Neural progenitor cell (in vitro differentiated cells): ENCODE data around the gene GYPA. TPM values are rescaled to one million over a fixed set of nuclear protein-coding genes. Genes with fewer than 3 reads are reported as not detected.

Experiments
- DNase-seq: peaks from one replicate; pipeline ENCODE4 v3.0.0-alpha.2; 2016; ENCODE audit warnings: low spot score
- H2AFZ ChIP-seq: fragments of 200-600 bp; sonication (generic); replicated peaks from 2 replicates; pipeline ENCODE4 v1.6.1; 2016; ENCODE audit warnings: antibody characterized with exemption
- H3F3A ChIP-seq: fragments of 200-600 bp; sonication (generic); 2 replicates; pipeline ENCODE4 v1.6.1; 2016; ENCODE audit warnings: antibody characterized with exemption, low read depth
- H3K27ac ChIP-seq: fragments of 200-600 bp; sonication (generic); 2 replicates; pipeline ENCODE4 v1.5.1; 2016; ENCODE audit warnings: mild to moderate bottlenecking
- H3K27me3 ChIP-seq: fragments of 200-600 bp; sonication (generic); 2 replicates; pipeline ENCODE4 v1.6.1; 2016; ENCODE audit warnings: mild to moderate bottlenecking, moderate library complexity
- H3K36me3 ChIP-seq: fragments of 200-600 bp; sonication (generic); 2 replicates; pipeline ENCODE4 v1.5.1; 2016
- H3K4me1 ChIP-seq: fragments of 200-600 bp; sonication (generic); 2 replicates; pipeline ENCODE4 v1.6.1; 2016; ENCODE audit warnings: mixed run types
- H3K4me2 ChIP-seq: fragments of 200-600 bp; sonication (generic); 2 replicates; pipeline ENCODE4 v1.6.1; 2016
- H3K4me3 ChIP-seq: fragments of 200-600 bp; sonication (generic); 2 replicates; pipeline ENCODE4 v1.5.1; 2016
- H3K79me2 ChIP-seq: fragments of 200-600 bp; sonication (generic); 2 replicates; pipeline ENCODE4 v1.6.1; 2016; ENCODE audit warnings: low read depth
- H3K9ac ChIP-seq: fragments of 200-600 bp; sonication (generic); 2 replicates; pipeline ENCODE4 v1.6.1; 2016
- H3K9me3 ChIP-seq: fragments of 200-600 bp; sonication (generic); 2 replicates; pipeline ENCODE4 v1.5.1; 2016; ENCODE audit warnings: low read depth
- H4K20me1 ChIP-seq: fragments of 200-600 bp; sonication (generic); 2 replicates; pipeline ENCODE4 v1.6.1; 2016; ENCODE audit warnings: low read depth
- H3K27ac Mint-ChIP-seq: 3 replicates; pipeline ENCODE4 v1.8.0; 2021; ENCODE audit warnings: mixed read lengths
- H3K27me3 Mint-ChIP-seq: 2 replicates; pipeline ENCODE4 v1.8.0; 2022; ENCODE audit warnings: low read depth, mild to moderate bottlenecking, inconsistent platforms, moderate library complexity, mixed read lengths; ENCODE audit not compliant: insufficient read depth
- H3K36me3 Mint-ChIP-seq: 3 replicates; pipeline ENCODE4 v1.8.0; 2021; ENCODE audit warnings: mixed read lengths
- H3K4me1 Mint-ChIP-seq: 3 replicates; pipeline ENCODE4 v1.8.0; 2021; ENCODE audit warnings: mixed read lengths
- H3K4me3 Mint-ChIP-seq: 3 replicates; pipeline ENCODE4 v1.8.0; 2021; ENCODE audit warnings: mild to moderate bottlenecking, moderate library complexity, mixed read lengths
- H3K9me3 Mint-ChIP-seq: 3 replicates; pipeline ENCODE4 v1.8.0; 2020; ENCODE audit warnings: mixed read lengths
- EZH2 ChIP-seq: fragments of 200-600 bp; sonication (generic); IDR thresholded peaks from 2 replicates; pipeline ENCODE4 v1.6.1; 2017; ENCODE audit warnings: antibody characterized with exemption, mild to moderate bottlenecking, moderate library complexity
- EZH2phosphoT487 ChIP-seq: fragments of 200-600 bp; sonication (generic); IDR thresholded peaks from 2 replicates; pipeline ENCODE4 v1.6.1; 2017; ENCODE audit warnings: antibody characterized with exemption
- total RNA-seq: library from RNA; depleted of rRNA; stranded (reverse); fragments of >200 nt; gene quantifications from 2 replicates; pipeline ENCODE4 v1.2.3, GENCODE V29; 2015; ENCODE audit warnings: low replicate concordance
- TF ChIP-seq, protein P1 (sequence below): fragments of 200-600 bp; sonication (generic); IDR thresholded peaks from 2 replicates; pipeline ENCODE4 v1.5.1; 2017; ENCODE audit warnings: antibody characterized with exemption, mild to moderate bottlenecking

The GYPA gene
- total RNA-seq, 1 donor from 2014 or later = not detected

DNA sequence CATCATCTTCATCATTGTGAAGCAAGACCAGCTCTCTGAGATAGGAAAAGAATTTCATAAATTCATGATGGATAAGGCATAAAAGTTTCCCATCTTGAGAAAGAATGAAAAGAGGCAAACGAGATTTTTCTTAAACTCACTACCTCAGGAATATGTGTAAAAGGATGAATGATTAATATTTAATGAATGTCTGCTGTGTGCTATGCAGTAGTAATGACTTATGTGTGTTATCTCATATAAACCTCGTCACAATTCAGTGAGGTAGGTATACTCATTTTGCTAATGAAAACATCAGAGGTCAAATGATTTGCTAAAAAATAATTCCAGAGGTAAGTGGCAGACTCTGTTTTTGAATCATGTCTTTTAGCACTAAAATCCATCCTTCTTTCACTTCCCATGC is 42.6 kb upstream of the GYPA start:
- Histone ChIP-seq H3K79me2 (no peaks in the 10 kb centered on the region), H3K27ac (no peak overlapping the region), H3K9ac (no peak overlapping the region), H3K4me1 (peaks cover 2% of the 10 kb centered on the region), H3K9me3 (no peaks in the 10 kb centered on the region), H2AFZ (no peak overlapping the region), H3K36me3 (no peaks in the 10 kb centered on the region), H3K27me3 (no peaks in the 10 kb centered on the region), H3F3A (no peaks in the 10 kb centered on the region), H4K20me1 (no peaks in the 10 kb centered on the region), H3K4me2 (no peak overlapping the region), H3K4me3 (no peak overlapping the region)
- Mint-ChIP-seq H3K27ac (no peak overlapping the region), H3K36me3 (no peaks in the 10 kb centered on the region), H3K4me3 (no peak overlapping the region), H3K27me3 (no peaks in the 10 kb centered on the region), H3K4me1 (peaks cover 4% of the 10 kb centered on the region), H3K9me3 (no peaks in the 10 kb centered on the region)
- no peak for TF ChIP-seq EZH2phosphoT487
- no peak for TF ChIP-seq EZH2
- TF ChIP-seq, protein P1, sequence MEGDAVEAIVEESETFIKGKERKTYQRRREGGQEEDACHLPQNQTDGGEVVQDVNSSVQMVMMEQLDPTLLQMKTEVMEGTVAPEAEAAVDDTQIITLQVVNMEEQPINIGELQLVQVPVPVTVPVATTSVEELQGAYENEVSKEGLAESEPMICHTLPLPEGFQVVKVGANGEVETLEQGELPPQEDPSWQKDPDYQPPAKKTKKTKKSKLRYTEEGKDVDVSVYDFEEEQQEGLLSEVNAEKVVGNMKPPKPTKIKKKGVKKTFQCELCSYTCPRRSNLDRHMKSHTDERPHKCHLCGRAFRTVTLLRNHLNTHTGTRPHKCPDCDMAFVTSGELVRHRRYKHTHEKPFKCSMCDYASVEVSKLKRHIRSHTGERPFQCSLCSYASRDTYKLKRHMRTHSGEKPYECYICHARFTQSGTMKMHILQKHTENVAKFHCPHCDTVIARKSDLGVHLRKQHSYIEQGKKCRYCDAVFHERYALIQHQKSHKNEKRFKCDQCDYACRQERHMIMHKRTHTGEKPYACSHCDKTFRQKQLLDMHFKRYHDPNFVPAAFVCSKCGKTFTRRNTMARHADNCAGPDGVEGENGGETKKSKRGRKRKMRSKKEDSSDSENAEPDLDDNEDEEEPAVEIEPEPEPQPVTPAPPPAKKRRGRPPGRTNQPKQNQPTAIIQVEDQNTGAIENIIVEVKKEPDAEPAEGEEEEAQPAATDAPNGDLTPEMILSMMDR = no peak
- DNase-seq = no peak

DNA sequence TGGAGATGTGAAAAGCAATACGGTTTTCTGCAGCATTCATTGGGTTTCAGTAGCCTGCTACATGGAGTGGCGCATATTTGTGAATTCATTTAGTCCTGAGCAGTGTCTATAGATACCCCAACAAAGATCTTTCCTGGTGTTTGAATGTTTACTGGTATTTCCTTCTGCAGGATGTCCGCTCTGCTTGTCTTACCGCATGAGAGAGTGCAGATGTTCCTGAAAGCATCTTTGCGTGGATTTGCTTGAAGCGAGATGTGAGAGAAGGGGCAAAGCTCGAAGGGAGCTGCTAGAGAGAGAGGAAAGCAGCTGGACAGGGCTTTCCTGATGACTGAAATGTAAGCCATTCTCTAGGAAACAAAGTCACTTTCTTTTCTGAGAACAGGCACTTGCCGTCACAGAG is 40.9 kb upstream of the GYPA start:
- no peak overlapping the region for H2AFZ ChIP-seq
- no peaks in the 10 kb centered on the region for H3K36me3 Mint-ChIP-seq
- peaks cover 4% of the 10 kb centered on the region for H3K4me1 Mint-ChIP-seq
- H3K27ac Mint-ChIP-seq = peak overlapping the region; percentile 44
- no peak for DNase-seq
- no peak overlapping the region for H3K4me3 Mint-ChIP-seq
- H3K9me3 Mint-ChIP-seq = no peaks in the 10 kb centered on the region
- H3K4me3 ChIP-seq = no peak overlapping the region
- H3K4me1 ChIP-seq = peaks cover 2% of the 10 kb centered on the region
- H3K27me3 ChIP-seq = no peaks in the 10 kb centered on the region
- H3F3A ChIP-seq = no peaks in the 10 kb centered on the region
- no peaks in the 10 kb centered on the region for H3K9me3 ChIP-seq
- TF ChIP-seq, protein P1 = no peak
- no peak for TF ChIP-seq EZH2phosphoT487
- TF ChIP-seq EZH2 = no peak
- no peak overlapping the region for H3K9ac ChIP-seq
- H3K4me2 ChIP-seq = no peak overlapping the region
- H3K79me2 ChIP-seq = no peaks in the 10 kb centered on the region
- H3K36me3 ChIP-seq = no peaks in the 10 kb centered on the region
- no peaks in the 10 kb centered on the region for H3K27me3 Mint-ChIP-seq
- no peaks in the 10 kb centered on the region for H4K20me1 ChIP-seq
- H3K27ac ChIP-seq = no peak overlapping the region

DNA sequence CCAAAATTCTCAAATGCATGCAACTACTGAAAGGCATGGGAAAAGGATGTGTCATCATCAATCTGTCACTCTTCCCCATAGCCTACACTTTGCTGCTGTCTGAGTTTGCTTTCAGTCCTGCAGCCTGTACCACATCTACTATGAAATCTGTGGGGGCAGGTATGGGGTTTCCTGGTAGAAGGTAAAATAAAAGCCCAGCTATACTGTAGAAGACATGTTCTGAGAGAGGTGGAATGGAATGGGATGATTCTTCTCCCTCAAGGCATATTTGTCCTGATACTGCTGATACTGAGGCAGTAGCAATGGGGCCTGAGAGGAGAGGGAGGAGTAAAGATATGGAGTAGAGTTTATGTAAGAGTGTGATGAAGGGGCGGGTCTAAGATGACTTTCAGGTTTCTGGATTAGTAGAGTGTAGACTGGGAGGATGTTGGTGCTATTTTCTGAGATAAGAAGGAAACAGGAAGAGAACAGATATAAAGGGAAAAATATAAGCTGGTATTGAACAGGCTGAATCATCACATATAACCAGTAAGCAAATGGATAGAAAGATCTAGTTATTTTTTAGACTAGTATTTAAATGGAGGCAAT is 38.7 kb upstream of the GYPA start:
- H3K4me3 Mint-ChIP-seq = no peak overlapping the region
- H3K9me3 Mint-ChIP-seq = no peaks in the 10 kb centered on the region
- H3K27ac Mint-ChIP-seq = no peak overlapping the region
- no peaks in the 10 kb centered on the region for H4K20me1 ChIP-seq
- H3K4me1 ChIP-seq = peaks cover 2% of the 10 kb centered on the region
- H3K36me3 ChIP-seq = no peaks in the 10 kb centered on the region
- no peaks in the 10 kb centered on the region for H3K27me3 Mint-ChIP-seq
- no peaks in the 10 kb centered on the region for H3K9me3 ChIP-seq
- no peaks in the 10 kb centered on the region for H3K79me2 ChIP-seq
- peaks cover 9% of the 10 kb centered on the region for H3K4me1 Mint-ChIP-seq
- no peaks in the 10 kb centered on the region for H3K27me3 ChIP-seq
- no peak for DNase-seq
- TF ChIP-seq, protein P1 = no peak
- TF ChIP-seq EZH2 = no peak
- no peak overlapping the region for H2AFZ ChIP-seq
- no peak overlapping the region for H3K27ac ChIP-seq
- no peaks in the 10 kb centered on the region for H3F3A ChIP-seq
- no peak overlapping the region for H3K9ac ChIP-seq
- no peak overlapping the region for H3K4me3 ChIP-seq
- H3K4me2 ChIP-seq = no peak overlapping the region
- no peaks in the 10 kb centered on the region for H3K36me3 Mint-ChIP-seq
